Caco-2 (cell line): ENCODE data around the gene TENM3. TPM values are rescaled to one million over a fixed set of nuclear protein-coding genes. Genes with fewer than 3 reads are reported as not detected.

Experiments used
- BruUV-seq: library from RNA; stranded (reverse); fragments of 400-500 nt; replicated peaks from 2 replicates; lab custom pipeline; 2021; lab: Mats Ljungman, UMichigan
- CTCF ChIA-PET: fragments of 300-600 bp; sonication (Branson Sonifier 250); formaldehyde crosslinking; loops from one replicate; lab custom pipeline; 2022; ENCODE audit warnings: antibody characterized with exemption; lab: Charles Lee
- POLR2A ChIA-PET: fragments of 300-600 bp; sonication (Branson Sonifier 250); formaldehyde crosslinking; loops from one replicate; lab custom pipeline; 2022; ENCODE audit warnings: antibody characterized with exemption; lab: Charles Lee
- DNase-seq, 2 experiments: peaks; one replicate each; pipeline versions ENCODE4 v3.0.0 to v3.0.0-alpha.2; 2020 to 2022
- H3K27me3 ChIP-seq: replicated peaks from 2 replicates; pipeline ENCODE4 v1.6.0; 2011; ENCODE audit warnings: low read length; ENCODE audit not compliant: control insufficient read depth, insufficient read depth
- H3K36me3 ChIP-seq: 2 replicates; pipeline ENCODE4 v1.5.1; 2011; ENCODE audit warnings: low read length; ENCODE audit not compliant: control insufficient read depth, insufficient read depth
- H3K4me1 ChIP-seq: fragments of 250-450 bp; sonication (Bioruptor Pico); 2 replicates; pipeline ENCODE4 v1.5.1; 2020; ENCODE audit warnings: mild to moderate bottlenecking
- H3K4me3 ChIP-seq: 2 replicates; pipeline ENCODE4 v1.5.1; 2011; ENCODE audit warnings: low read depth, mild to moderate bottlenecking, control low read depth, low read length
- H3K9me3 ChIP-seq: fragments of 250-450 bp; sonication (Bioruptor Pico); 2 replicates; pipeline ENCODE4 v1.5.1; 2020; ENCODE audit warnings: mild to moderate bottlenecking, moderate library complexity
- H3K27ac Mint-ChIP-seq: one replicate; pipeline ENCODE4 v1.8.0; 2022; ENCODE audit warnings: mixed read lengths; ENCODE audit not compliant: unreplicated experiment
- H3K27me3 Mint-ChIP-seq: one replicate; pipeline ENCODE4 v1.8.0; 2022; ENCODE audit warnings: mixed read lengths; ENCODE audit not compliant: insufficient read depth, unreplicated experiment
- H3K36me3 Mint-ChIP-seq: one replicate; pipeline ENCODE4 v1.8.0; 2022; ENCODE audit warnings: mild to moderate bottlenecking, mixed read lengths; ENCODE audit not compliant: insufficient read depth, unreplicated experiment
- H3K4me1 Mint-ChIP-seq: one replicate; pipeline ENCODE4 v1.8.0; 2022; ENCODE audit warnings: low read depth, mixed read lengths; ENCODE audit not compliant: unreplicated experiment
- H3K4me3 Mint-ChIP-seq: one replicate; pipeline ENCODE4 v1.8.0; 2022; ENCODE audit warnings: mild to moderate bottlenecking, moderate library complexity, mixed read lengths; ENCODE audit not compliant: unreplicated experiment
- H3K9me3 Mint-ChIP-seq: one replicate; pipeline ENCODE4 v1.8.0; 2022; ENCODE audit warnings: mixed read lengths; ENCODE audit not compliant: unreplicated experiment
- CTCF ChIP-seq, 2 experiments: fragments of 200-600 bp in 1 of 2; IDR thresholded peaks; 1 replicate in 1 of 2; 2 replicates in 1 of 2; pipeline versions ENCODE4 v1.5.1 to v1.8.0; 2011 to 2022; ENCODE audit warnings: antibody characterized with exemption in 1 of 2, control low read depth in 1 of 2, inconsistent platforms in 1 of 2, low read depth in 1 of 2, low read length in 1 of 2, mild to moderate bottlenecking in 1 of 2, moderate library complexity in 1 of 2; ENCODE audit not compliant: insufficient read depth in 1 of 2, severe bottlenecking in 1 of 2, unreplicated experiment in 1 of 2
- intact Hi-C: fragments of 100-400 bp; cut with micrococcal nuclease; formaldehyde crosslinking; loops from one replicate; pipeline ENCODE4 v1.10.0; 2022; ENCODE audit not compliant: unreplicated experiment
- total RNA-seq: library from RNA; stranded (reverse); gene quantifications from 2 replicates; pipeline ENCODE4 v1.2.3, GENCODE V29; 2022

Gene TENM3
- total RNA-seq, 1 experiment from 2014 or later: 94.7 TPM

GRCh38 chr4:182320092-182320491 is 76.9 kb downstream of the TENM3 start:
- Mint-ChIP-seq H3K4me3 (no peak overlapping the region), H3K27ac (no peak overlapping the region), H3K9me3 (peaks cover 10% of the 10 kb centered on the region), H3K4me1 (peaks cover 8% of the 10 kb centered on the region), H3K36me3 (peaks cover 33% of the 10 kb centered on the region), H3K27me3 (no peaks in the 10 kb centered on the region)
- POLR2A ChIA-PET: no interaction called here
- CTCF ChIA-PET: no interaction called here
- intact Hi-C loops: no loop called here
- peaks cover under 1% of the 10 kb centered on the region; the same call in 1 of the 2 replicates for H3K9me3 ChIP-seq
- TF ChIP-seq CTCF (IDR thresholded peaks at IDR 0.05; ENCODE audit: insufficient read depth in 1 of 2, low read depth in 1 of 2, low read length in 1 of 2, severe bottlenecking in 1 of 2, unreplicated experiment in 1 of 2): no peak
- no peak for DNase-seq
- H3K27me3 ChIP-seq: no peaks in the 10 kb centered on the region
- H3K36me3 ChIP-seq: no peaks in the 10 kb centered on the region
- no TSS peak for BruUV-seq
- peaks cover 19% of the 10 kb centered on the region for H3K4me1 ChIP-seq
- H3K4me3 ChIP-seq: no peak overlapping the region

- Histone ChIP-seq H3K4me1 (peaks cover 19% of the 10 kb centered on the region), H3K36me3 (no peaks in the 10 kb centered on the region), H3K9me3 (no peaks in the 10 kb centered on the region), H3K4me3 (no peak overlapping the region), H3K27me3 (no peaks in the 10 kb centered on the region)
- no peak for TF ChIP-seq CTCF (IDR thresholded peaks at IDR 0.05; ENCODE audit: insufficient read depth in 1 of 2, low read depth in 1 of 2, low read length in 1 of 2, severe bottlenecking in 1 of 2, unreplicated experiment in 1 of 2)
- H3K27me3 Mint-ChIP-seq: no peaks in the 10 kb centered on the region
- no peak overlapping the region for H3K4me3 Mint-ChIP-seq
- peaks cover 35% of the 10 kb centered on the region for H3K36me3 Mint-ChIP-seq
- intact Hi-C loops: no loop called here
- ChIA-PET POLR2A (no interaction called here), CTCF (no interaction called here)
- DNase-seq: no peak
- BruUV-seq: no TSS peak
- H3K9me3 Mint-ChIP-seq: peaks cover 5% of the 10 kb centered on the region
- peaks cover 8% of the 10 kb centered on the region for H3K4me1 Mint-ChIP-seq
- H3K27ac Mint-ChIP-seq: no peak overlapping the region
Measured at GRCh38 chr4:182320580-182320979, 77.4 kb downstream of the TENM3 start.

- no peak overlapping the region for H3K4me3 Mint-ChIP-seq
- H3K36me3 Mint-ChIP-seq: peaks cover 55% of the 10 kb centered on the region
- Histone ChIP-seq H3K36me3 (no peaks in the 10 kb centered on the region), H3K4me1 (peaks cover 2% of the 10 kb centered on the region), H3K9me3 (no peaks in the 10 kb centered on the region), H3K27me3 (no peaks in the 10 kb centered on the region), H3K4me3 (no peak overlapping the region)
- no peaks in the 10 kb centered on the region for H3K27me3 Mint-ChIP-seq
- CTCF ChIA-PET: no interaction called here
- H3K4me1 Mint-ChIP-seq: peaks cover 3% of the 10 kb centered on the region
- POLR2A ChIA-PET: no interaction called here
- intact Hi-C loops: no loop called here
- no peak for TF ChIP-seq CTCF (IDR thresholded peaks at IDR 0.05; ENCODE audit: insufficient read depth in 1 of 2, low read depth in 1 of 2, low read length in 1 of 2, severe bottlenecking in 1 of 2, unreplicated experiment in 1 of 2)
- no peaks in the 10 kb centered on the region for H3K9me3 Mint-ChIP-seq
- H3K27ac Mint-ChIP-seq: no peak overlapping the region
- DNase-seq: no peak
- BruUV-seq: no TSS peak
Measured at GRCh38 chr4:182324282-182324681, 81.1 kb downstream of the TENM3 start.
